ENCODE measurements around the gene OAS3.
"Not testable (repeated sequence)": the region's sequence is repeated elsewhere in the genome, so short reads cannot be mapped to it uniquely, and the experiment has no call there.

The OAS3 gene

GRCh38 chr12:112937741-112938719 lies at the start of gene OAS3:
Gene OAS3 (plus strand): TSS chr12:112938474. CDS start chr12:112938531, 57 bp downstream.
- DNase-seq, result peak; percentile 79

DNA sequence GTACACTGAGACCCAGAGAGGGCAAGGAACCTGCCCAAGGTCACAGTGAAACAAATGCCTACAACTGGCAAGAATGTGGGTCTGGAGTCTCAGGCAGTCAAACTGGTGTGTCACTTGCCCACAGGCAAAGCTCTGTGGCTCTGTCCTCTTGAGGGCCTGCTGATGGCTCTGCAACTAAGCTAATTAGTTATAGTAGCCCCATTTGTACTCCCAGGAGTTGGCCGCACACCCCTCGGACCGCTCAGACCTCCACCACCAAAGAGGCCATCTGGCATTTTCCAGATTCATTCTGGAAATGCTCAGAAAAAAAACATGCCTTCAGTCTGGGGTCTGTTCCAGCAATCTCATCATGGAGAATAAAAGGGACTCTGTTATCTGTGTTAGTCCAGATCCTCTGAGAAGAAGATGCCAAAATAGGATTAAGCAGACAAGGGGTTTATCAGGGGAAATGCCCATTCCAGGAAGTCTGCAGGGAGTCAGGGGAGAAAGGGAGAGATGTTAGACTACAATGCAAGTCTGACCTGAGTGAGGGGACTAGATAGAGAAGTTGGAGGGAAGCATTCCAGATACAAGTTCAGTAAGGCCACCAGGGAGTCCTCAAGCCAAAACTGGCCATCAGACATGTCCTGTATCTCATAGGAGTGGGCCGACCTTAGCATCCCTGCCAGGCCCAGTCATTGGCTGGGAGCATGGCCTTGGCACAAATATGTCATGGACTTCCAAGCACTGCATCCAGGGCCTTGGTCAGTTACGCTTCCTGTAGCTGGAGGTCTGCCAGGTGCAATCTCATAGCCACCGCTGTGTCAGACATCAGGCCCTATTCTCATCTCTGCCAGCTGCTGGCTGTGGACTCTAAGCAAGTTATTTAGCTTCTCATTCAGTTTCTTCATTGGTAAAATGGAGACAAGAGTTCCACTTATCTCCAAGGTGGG lies 46.9 kb upstream of the OAS3 start:
- no peak for DNase-seq

GRCh38 chr12:112892856-112893255 lies 45.4 kb upstream of the OAS3 start:
- no peak for DNase-seq

- DNase-seq, result no peak
These were observed 44.1 kb upstream of the OAS3 start for GRCh38 chr12:112894128-112894527.

GRCh38 chr12:112898380-112898779 lies 39.9 kb upstream of the OAS3 start:
- DNase-seq, result no peak

GRCh38 chr12:112900298-112901145 lies 37.8 kb upstream of the OAS3 start:
- no peak for DNase-seq

DNA sequence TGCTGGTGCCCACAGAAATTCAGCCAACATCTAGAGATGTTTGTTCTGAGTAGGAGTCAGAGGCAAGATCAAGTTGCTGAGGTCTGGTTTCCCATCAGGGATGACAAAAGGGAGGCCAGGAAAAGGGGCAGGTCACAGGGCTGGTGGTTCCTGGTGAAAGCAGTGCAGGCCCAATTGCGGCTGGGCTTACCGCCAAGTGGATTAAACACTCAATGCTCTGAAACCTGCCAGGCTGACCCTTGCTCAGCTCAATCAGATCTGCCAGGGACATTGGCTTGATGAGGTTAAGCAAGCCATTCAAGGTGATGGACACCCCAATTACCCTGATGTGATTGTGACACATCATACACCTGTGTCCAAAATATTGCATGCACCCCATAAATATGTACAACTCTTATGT lies 37.0 kb upstream of the OAS3 start:
- no peak for DNase-seq

DNA sequence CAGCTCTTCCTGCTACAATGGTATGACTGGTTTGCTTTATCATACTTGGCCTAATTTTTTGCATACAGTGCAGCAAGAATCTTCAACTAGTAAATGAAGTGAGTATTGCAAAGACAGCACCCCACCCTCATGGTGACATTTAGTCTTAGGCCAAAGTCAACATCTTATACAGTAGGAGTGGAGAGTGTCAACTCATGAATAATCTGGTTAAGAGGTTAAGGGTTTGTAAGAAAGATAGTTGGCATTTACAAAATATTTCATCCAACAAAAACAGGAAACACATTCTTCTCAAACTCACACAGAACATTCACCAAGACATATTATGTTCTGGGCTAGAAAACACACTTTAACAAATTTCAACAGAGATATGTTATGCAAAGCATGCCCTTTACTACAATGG lies 33.7 kb upstream of the OAS3 start:
- DNase-seq, result no peak

- DNase-seq, result no peak
These were observed 32.7 kb upstream of the OAS3 start for GRCh38 chr12:112905451-112906089.

DNA sequence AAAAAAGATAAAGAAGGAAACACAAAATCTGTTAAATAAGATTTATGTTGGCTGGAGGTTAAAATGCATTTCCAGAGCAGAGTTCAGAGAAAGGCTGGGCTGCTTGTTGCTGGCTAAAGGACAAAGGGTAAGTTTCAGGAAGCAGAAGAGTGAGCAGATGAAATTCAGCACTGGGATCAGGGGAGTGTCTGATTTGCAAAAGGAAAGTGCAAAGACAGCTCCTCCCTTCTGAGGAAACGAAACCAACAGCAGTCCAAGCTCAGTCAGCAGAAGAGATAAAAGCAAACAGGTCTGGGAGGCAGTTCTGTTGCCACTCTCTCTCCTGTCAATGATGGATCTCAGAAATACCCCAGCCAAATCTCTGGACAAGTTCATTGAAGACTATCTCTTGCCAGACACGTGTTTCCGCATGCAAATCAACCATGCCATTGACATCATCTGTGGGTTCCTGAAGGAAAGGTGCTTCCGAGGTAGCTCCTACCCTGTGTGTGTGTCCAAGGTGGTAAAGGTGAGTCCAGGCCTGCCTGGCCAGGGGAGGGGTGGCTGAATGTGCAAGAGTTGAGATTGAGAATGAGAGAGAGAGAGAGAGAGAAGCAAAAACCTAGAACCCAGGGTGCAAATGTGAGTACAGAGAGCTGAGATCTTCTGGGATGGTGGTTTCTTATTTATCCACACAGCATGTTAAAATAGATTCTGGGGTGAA lies 31.4 kb upstream of the OAS3 start, which contains the start of gene OAS1:
TSS of gene OAS1 (plus strand) at position 251 of the 703 bp plus-strand sequence. CDS start at position 329, 78 bp downstream.
- DNase-seq, result peak; percentile 35

GRCh38 chr12:112907415-112908157 lies 30.7 kb upstream of the OAS3 start:
- DNase-seq, result no peak

GRCh38 chr12:112908548-112908947 lies 29.7 kb upstream of the OAS3 start:
- DNase-seq, result no peak

DNA sequence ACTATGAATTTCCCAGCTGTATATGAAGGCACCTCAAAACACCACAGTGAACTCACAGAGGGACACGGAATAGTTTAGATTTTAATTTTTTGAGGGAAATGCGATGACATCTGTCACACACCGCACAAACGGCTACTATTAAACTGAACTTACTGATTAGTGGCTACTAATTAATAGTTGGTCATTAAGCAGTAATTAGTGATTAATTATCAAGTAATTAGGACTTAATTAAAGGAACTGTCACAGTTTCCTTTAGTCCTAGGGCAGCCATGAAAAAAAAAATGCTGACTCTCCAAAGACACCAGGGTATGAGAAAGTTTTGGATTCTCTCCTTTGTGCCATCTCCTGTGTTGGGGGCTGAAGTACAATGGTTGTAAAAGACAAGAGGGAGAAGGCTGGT lies 28.6 kb upstream of the OAS3 start:
- no peak for DNase-seq

GRCh38 chr12:112913038-112913688 lies 25.1 kb upstream of the OAS3 start:
- no peak for DNase-seq

DNA sequence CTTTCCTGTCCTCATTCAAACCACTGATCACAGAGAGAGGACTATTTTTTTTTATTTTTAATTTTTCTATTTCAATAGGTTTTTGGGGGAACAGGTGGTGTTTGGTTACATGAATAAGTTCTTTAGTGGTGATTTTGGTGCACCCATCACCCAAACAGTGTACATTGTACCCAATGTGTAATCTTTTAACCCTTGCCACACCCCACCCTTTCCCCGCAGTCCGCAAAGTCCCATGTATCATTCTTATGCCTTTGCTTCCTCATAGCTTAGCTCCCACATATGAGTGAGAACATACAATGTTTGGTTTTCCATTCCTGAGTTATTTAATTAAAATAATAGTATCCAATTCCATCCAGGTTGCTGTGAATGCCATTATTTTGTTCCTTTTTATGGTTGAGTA lies 24.4 kb upstream of the OAS3 start:
- DNase-seq, result not testable (repeated sequence)

GRCh38 chr12:112916270-112916669 lies 22.0 kb upstream of the OAS3 start:
- DNase-seq, result no peak

DNA sequence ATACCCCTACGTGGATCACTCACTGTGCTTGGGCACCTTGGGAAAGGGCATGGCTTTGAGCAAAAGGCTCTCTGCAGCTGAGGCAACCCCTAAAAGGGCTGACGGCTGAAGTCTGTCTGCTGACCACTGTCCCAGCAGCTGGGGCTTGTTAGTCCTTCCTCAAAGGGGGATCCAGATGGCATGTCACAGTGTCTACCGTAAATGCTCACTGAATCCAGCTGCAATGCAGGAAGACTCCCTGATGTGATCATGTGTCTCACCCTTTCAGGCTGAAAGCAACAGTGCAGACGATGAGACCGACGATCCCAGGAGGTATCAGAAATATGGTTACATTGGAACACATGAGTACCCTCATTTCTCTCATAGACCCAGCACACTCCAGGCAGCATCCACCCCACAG lies 19.2 kb upstream of the OAS3 start:
- DNase-seq, result no peak

- DNase-seq, result no peak
These were observed 13.3 kb upstream of the OAS3 start for GRCh38 chr12:112924986-112925385.

- DNase-seq, result not testable (repeated sequence)
These were observed 11.7 kb upstream of the OAS3 start for GRCh38 chr12:112926416-112927033.

Data from activated CD4-positive, alpha-beta T cell treated with anti-CD3 and anti-CD28 coated beads for 1 hour (primary cell).